Measurements from ENCODE around the gene SLC28A1.

DNA sequence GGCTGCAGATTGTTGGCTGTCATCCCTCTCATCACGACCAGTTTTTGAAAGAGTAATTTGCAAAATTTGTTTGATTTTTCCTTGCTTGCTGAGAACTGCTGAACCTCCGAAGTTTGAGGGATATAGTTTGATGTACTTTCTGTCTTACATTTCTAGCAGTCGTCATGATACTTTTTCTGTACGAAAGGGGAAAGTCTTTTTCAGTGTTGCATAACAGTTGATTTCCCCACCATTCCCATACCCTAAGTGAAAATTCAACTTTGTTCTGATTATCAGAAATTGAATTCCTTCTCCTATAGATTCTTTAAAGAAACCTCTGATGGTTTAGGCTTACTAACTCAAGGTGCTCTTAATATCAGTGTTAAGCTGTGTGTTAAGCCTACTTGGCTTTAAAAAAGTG is 98.8 kb downstream of the SLC28A1 start:
- TF ChIP-seq, protein P1, sequence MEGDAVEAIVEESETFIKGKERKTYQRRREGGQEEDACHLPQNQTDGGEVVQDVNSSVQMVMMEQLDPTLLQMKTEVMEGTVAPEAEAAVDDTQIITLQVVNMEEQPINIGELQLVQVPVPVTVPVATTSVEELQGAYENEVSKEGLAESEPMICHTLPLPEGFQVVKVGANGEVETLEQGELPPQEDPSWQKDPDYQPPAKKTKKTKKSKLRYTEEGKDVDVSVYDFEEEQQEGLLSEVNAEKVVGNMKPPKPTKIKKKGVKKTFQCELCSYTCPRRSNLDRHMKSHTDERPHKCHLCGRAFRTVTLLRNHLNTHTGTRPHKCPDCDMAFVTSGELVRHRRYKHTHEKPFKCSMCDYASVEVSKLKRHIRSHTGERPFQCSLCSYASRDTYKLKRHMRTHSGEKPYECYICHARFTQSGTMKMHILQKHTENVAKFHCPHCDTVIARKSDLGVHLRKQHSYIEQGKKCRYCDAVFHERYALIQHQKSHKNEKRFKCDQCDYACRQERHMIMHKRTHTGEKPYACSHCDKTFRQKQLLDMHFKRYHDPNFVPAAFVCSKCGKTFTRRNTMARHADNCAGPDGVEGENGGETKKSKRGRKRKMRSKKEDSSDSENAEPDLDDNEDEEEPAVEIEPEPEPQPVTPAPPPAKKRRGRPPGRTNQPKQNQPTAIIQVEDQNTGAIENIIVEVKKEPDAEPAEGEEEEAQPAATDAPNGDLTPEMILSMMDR (IDR thresholded peaks at IDR 0.05; ENCODE audit: low read depth, low read length) = no peak
- TF ChIP-seq, protein P2, sequence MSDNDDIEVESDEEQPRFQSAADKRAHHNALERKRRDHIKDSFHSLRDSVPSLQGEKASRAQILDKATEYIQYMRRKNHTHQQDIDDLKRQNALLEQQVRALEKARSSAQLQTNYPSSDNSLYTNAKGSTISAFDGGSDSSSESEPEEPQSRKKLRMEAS (IDR thresholded peaks at IDR 0.05; ENCODE audit: low read depth, low read length) = no peak
- TF ChIP-seq MYC (IDR thresholded peaks at IDR 0.05; ENCODE audit: low read depth, low read length) = no peak
- TF ChIP-seq POLR2A (IDR thresholded peaks at IDR 0.05; ENCODE audit: extremely low read depth, insufficient read length) = no peak
